ENCODE data around the gene TMEM168. TPM values are rescaled to one million over a fixed set of nuclear protein-coding genes. Genes with fewer than 3 reads are reported as not detected.

Gene TMEM168
- total and polyA plus RNA-seq, 2 experiments from 2014 or later, result 16.0 to 17.3 TPM

- peaks cover 6% of the 10 kb centered on the region; the same call in 1 of the 2 replicates for H3K4me1 ChIP-seq (ENCODE audit: insufficient read depth)
- H4K20me1 ChIP-seq (ENCODE audit: insufficient read depth), result no peaks in the 10 kb centered on the region
- H3K4me2 ChIP-seq (ENCODE audit: unreplicated experiment), result no peak overlapping the region
- no peaks in the 10 kb centered on the region for H3K79me2 ChIP-seq (ENCODE audit: insufficient read depth)
- no peak overlapping the region for H3K9ac ChIP-seq
- no peaks in the 10 kb centered on the region for H3K9me3 ChIP-seq (ENCODE audit: low read depth)
- no peak overlapping the region for H3K27ac ChIP-seq
- H3K36me3 ChIP-seq (ENCODE audit: low read depth), result no peaks in the 10 kb centered on the region
- DNase-seq, result no peak
- H2AFZ ChIP-seq, result no peak overlapping the region
- peaks cover 10% of the 10 kb centered on the region; the same call in 1 of the 2 replicates for H3F3A ChIP-seq (ENCODE audit: insufficient read depth)
- TF ChIP-seq EZH2 (IDR thresholded peaks at IDR 0.05; ENCODE audit: insufficient read depth, poor library complexity, severe bottlenecking), result no peak
- TF ChIP-seq EZH2phosphoT487 (IDR thresholded peaks at IDR 0.05; ENCODE audit: insufficient read depth, low read depth), result no peak
- in situ Hi-C loops (cut with MboI), result no loop called here
- H3K9me2 ChIP-seq (ENCODE audit: insufficient read depth), result no peaks in the 10 kb centered on the region
- H3K27me3 ChIP-seq (replicated peaks; ENCODE audit: insufficient read depth), result no peaks in the 10 kb centered on the region
- 12% methylated on average over 3 of the region's 3 CpGs for WGBS, 2 experiments (ENCODE audit: low coverage in 1 of 2, low lambda C conversion rate in 2 of 2, missing lambda C conversion rate in 2 of 2)
- H3K4me3 ChIP-seq, result no peak overlapping the region
Observed at GRCh38 chr7:112726076-112726475, 64.1 kb downstream of the TMEM168 start.

- DNase-seq, result peak; percentile 22
- no peaks in the 10 kb centered on the region for H3K36me3 ChIP-seq (ENCODE audit: low read depth)
Observed at GRCh38 chr7:112723416-112723815, 66.8 kb downstream of the TMEM168 start.

GRCh38 chr7:112721366-112721765 is 68.8 kb downstream of the TMEM168 start:
- DNase-seq, result no peak
- peaks cover 10% of the 10 kb centered on the region; the same call in 1 of the 2 replicates for H3F3A ChIP-seq (ENCODE audit: insufficient read depth)
- no peak overlapping the region for H3K4me2 ChIP-seq (ENCODE audit: unreplicated experiment)
- 13 to 17% methylated on average over 1 of the region's 1 CpG for WGBS, 2 experiments (ENCODE audit: low coverage in 1 of 2, low lambda C conversion rate in 2 of 2, missing lambda C conversion rate in 2 of 2)
- H3K27me3 ChIP-seq (replicated peaks; ENCODE audit: insufficient read depth), result no peaks in the 10 kb centered on the region
- H3K4me3 ChIP-seq, result no peak overlapping the region
- no peaks in the 10 kb centered on the region for H3K79me2 ChIP-seq (ENCODE audit: insufficient read depth)
- H3K36me3 ChIP-seq (ENCODE audit: low read depth), result no peaks in the 10 kb centered on the region
- no peak overlapping the region for H3K9ac ChIP-seq
- peaks cover 6% of the 10 kb centered on the region; the same call in 1 of the 2 replicates for H3K4me1 ChIP-seq (ENCODE audit: insufficient read depth)
- H3K9me3 ChIP-seq (ENCODE audit: low read depth), result no peaks in the 10 kb centered on the region
- in situ Hi-C loops (cut with MboI), result no loop called here
- TF ChIP-seq EZH2phosphoT487 (IDR thresholded peaks at IDR 0.05; ENCODE audit: insufficient read depth, low read depth), result no peak
- TF ChIP-seq EZH2 (IDR thresholded peaks at IDR 0.05; ENCODE audit: insufficient read depth, poor library complexity, severe bottlenecking), result no peak
- no peaks in the 10 kb centered on the region for H3K9me2 ChIP-seq (ENCODE audit: insufficient read depth)
- H2AFZ ChIP-seq, result no peak overlapping the region
- no peak overlapping the region for H3K27ac ChIP-seq
- H4K20me1 ChIP-seq (ENCODE audit: insufficient read depth), result no peaks in the 10 kb centered on the region

More at GRCh38 chr7:112723416-112723815, 66.8 kb downstream of the TMEM168 start:
- H3K4me2 ChIP-seq (ENCODE audit: unreplicated experiment), result no peak overlapping the region
- H3K4me3 ChIP-seq, result no peak overlapping the region
- H3K9ac ChIP-seq, result no peak overlapping the region
- in situ Hi-C loops (cut with MboI), result no loop called here
- H3K4me1 ChIP-seq (ENCODE audit: insufficient read depth), result peaks cover 6% of the 10 kb centered on the region; the same call in 1 of the 2 replicates
- TF ChIP-seq EZH2 (IDR thresholded peaks at IDR 0.05; ENCODE audit: insufficient read depth, poor library complexity, severe bottlenecking) (no peak), EZH2phosphoT487 (IDR thresholded peaks at IDR 0.05; ENCODE audit: insufficient read depth, low read depth) (no peak)
- peak overlapping the region; percentile 29 for H2AFZ ChIP-seq
- no peaks in the 10 kb centered on the region for H3K9me2 ChIP-seq (ENCODE audit: insufficient read depth)
- H3K27ac ChIP-seq, result 0 out of 2 replicates have a peak overlapping the region, but pooled peaks have one; percentile 3
- 26 to 28% methylated on average over 4 of the region's 4 CpGs for WGBS, 2 experiments (ENCODE audit: low coverage in 1 of 2, low lambda C conversion rate in 2 of 2, missing lambda C conversion rate in 2 of 2)
- no peaks in the 10 kb centered on the region for H3K9me3 ChIP-seq (ENCODE audit: low read depth)
- no peaks in the 10 kb centered on the region for H3K27me3 ChIP-seq (replicated peaks; ENCODE audit: insufficient read depth)
- H3F3A ChIP-seq (ENCODE audit: insufficient read depth), result peaks cover 10% of the 10 kb centered on the region; the same call in 1 of the 2 replicates
- no peaks in the 10 kb centered on the region for H4K20me1 ChIP-seq (ENCODE audit: insufficient read depth)
- H3K79me2 ChIP-seq (ENCODE audit: insufficient read depth), result no peaks in the 10 kb centered on the region

DNA sequence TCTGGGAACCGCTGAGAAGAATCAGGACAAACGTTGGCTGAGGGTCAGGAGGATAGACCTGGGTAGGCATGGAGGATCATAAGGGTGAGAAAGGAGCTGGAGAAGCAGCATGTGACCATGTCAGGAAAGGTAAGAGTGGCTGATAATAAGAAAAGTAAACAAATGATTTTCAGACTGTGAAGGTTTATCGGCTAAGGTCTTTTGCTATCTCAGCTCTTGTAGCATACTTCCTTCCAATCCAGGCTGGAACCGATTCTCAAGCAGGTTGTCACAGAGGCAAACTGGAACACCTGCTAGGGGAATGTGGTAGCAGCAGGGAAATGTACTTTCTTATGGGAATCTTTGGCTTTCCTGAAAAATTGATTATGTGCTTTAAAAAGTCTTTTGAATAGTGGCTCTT is 74.7 kb downstream of the TMEM168 start:
- TF ChIP-seq EZH2phosphoT487 (IDR thresholded peaks at IDR 0.05; ENCODE audit: insufficient read depth, low read depth) (no peak), EZH2 (IDR thresholded peaks at IDR 0.05; ENCODE audit: insufficient read depth, poor library complexity, severe bottlenecking) (no peak)
- Histone ChIP-seq H3K9me2 (ENCODE audit: insufficient read depth) (no peaks in the 10 kb centered on the region), H3K4me1 (ENCODE audit: insufficient read depth) (no peaks in the 10 kb centered on the region), H3K4me2 (ENCODE audit: unreplicated experiment) (no peak overlapping the region), H3K36me3 (ENCODE audit: low read depth) (no peaks in the 10 kb centered on the region), H2AFZ (no peak overlapping the region), H3K79me2 (ENCODE audit: insufficient read depth) (no peaks in the 10 kb centered on the region), H3K4me3 (no peak overlapping the region), H3K9ac (no peak overlapping the region), H3K27me3 (replicated peaks; ENCODE audit: insufficient read depth) (no peaks in the 10 kb centered on the region), H3K9me3 (ENCODE audit: low read depth) (no peaks in the 10 kb centered on the region), H3F3A (ENCODE audit: insufficient read depth) (no peaks in the 10 kb centered on the region), H3K27ac (no peak overlapping the region), H4K20me1 (ENCODE audit: insufficient read depth) (no peaks in the 10 kb centered on the region)
- no peak for DNase-seq
- in situ Hi-C loops (cut with MboI), result no loop called here
- 54 to 57% methylated on average over 4 of the region's 4 CpGs for WGBS, 2 experiments (ENCODE audit: low coverage in 1 of 2, low lambda C conversion rate in 2 of 2, missing lambda C conversion rate in 2 of 2)

Measured in GM23248 (cell line).